Gastrocnemius medialis (tissue), 4 donors: Measurements from ENCODE around the gene OSBP2.

Source experiments
- CTCF ChIP-seq, 5 experiments: fragments of 450-650 bp in 3 of 5; fragments of 200-600 bp in 2 of 5; sonication (generic) in 2 of 5; IDR thresholded peaks in 4 of 5; conservative IDR thresholded peaks in 1 of 5; 1 replicate in 4 of 5; 2 replicates in 1 of 5; pipeline ENCODE4 v1.5.1; 2016 to 2019; ENCODE audit warnings: antibody characterized with exemption in 5 of 5, mild to moderate bottlenecking in 3 of 5, moderate library complexity in 3 of 5
- POLR2A ChIP-seq, 2 donors: fragments of 450-650 bp; IDR thresholded peaks; one replicate each; pipeline ENCODE4 v1.6.1; 2017; ENCODE audit warnings: antibody characterized with exemption in 2 of 2, mild to moderate bottlenecking in 2 of 2, moderate library complexity in 2 of 2

GRCh38 chr22:30802202-30803166, 107.8 kb downstream of the OSBP2 start:
- TF ChIP-seq POLR2A (IDR thresholded peaks at IDR 0.05) (no peak), CTCF (IDR thresholded peaks at IDR 0.05 in 4 of 5, conservative IDR thresholded peaks at IDR 0.05 in 1 of 5) (peak; percentile 32 to 58 (median 50))
